Gastrocnemius medialis (tissue), 4 donors: ENCODE results near the gene TFAP2D.

Experiments
- CTCF ChIP-seq, 5 experiments: fragments of 450-650 bp in 3 of 5; fragments of 200-600 bp in 2 of 5; sonication (generic) in 2 of 5; IDR thresholded peaks in 4 of 5; conservative IDR thresholded peaks in 1 of 5; 1 replicate in 4 of 5; 2 replicates in 1 of 5; pipeline ENCODE4 v1.5.1; 2016 to 2019; ENCODE audit warnings: antibody characterized with exemption in 5 of 5, mild to moderate bottlenecking in 3 of 5, moderate library complexity in 3 of 5
- POLR2A ChIP-seq, 2 donors: fragments of 450-650 bp; IDR thresholded peaks; one replicate each; pipeline ENCODE4 v1.6.1; 2017; ENCODE audit warnings: antibody characterized with exemption in 2 of 2, mild to moderate bottlenecking in 2 of 2, moderate library complexity in 2 of 2

GRCh38 chr6:50681213-50681824 is 32.0 kb upstream of the TFAP2D start:
- no peak for TF ChIP-seq POLR2A (IDR thresholded peaks at IDR 0.05)
- no peak for TF ChIP-seq CTCF (IDR thresholded peaks at IDR 0.05 in 4 of 5, conservative IDR thresholded peaks at IDR 0.05 in 1 of 5)
